Stimulated activated CD4-positive, alpha-beta T cell treated with anti-CD3 and anti-CD28 coated beads, Interleukin-2, amount 100 ng/mL, for 4 hours (primary cell): Measurements from ENCODE around the gene TOPORS.
"Not testable (repeated sequence)": the region's sequence is repeated elsewhere in the genome, so short reads cannot be mapped to it uniquely, and the experiment has no call there.

Source experiments
- DNase-seq: peaks from one replicate; pipeline ENCODE4 v3.0.0-alpha.2; 2020; ENCODE audit warnings: low read depth

The TOPORS gene

GRCh38 chr9:32552172-32552872, at the start of gene TOPORS, which contains the start of gene SMIM27:
TOPORS (minus strand) TSS chr9:32552586; CDS start chr9:32552436, 150 bp downstream.
SMIM27 (plus strand) TSS chr9:32552327; CDS start chr9:32552435, 108 bp downstream.
- peak; percentile 88 for DNase-seq

GRCh38 chr9:32599021-32599420, 46.6 kb upstream of the TOPORS start:
- DNase-seq, result not testable (repeated sequence)

GRCh38 chr9:32596936-32597335, 44.5 kb upstream of the TOPORS start:
- DNase-seq, result no peak

GRCh38 chr9:32596096-32596865, 43.9 kb upstream of the TOPORS start:
- DNase-seq, result no peak

- DNase-seq, result no peak
Observed at GRCh38 chr9:32590898-32591297, 38.5 kb upstream of the TOPORS start.

- no peak for DNase-seq
Observed at GRCh38 chr9:32590476-32590875, 38.1 kb upstream of the TOPORS start.

GRCh38 chr9:32589083-32589723, 36.8 kb upstream of the TOPORS start:
- no peak for DNase-seq

GRCh38 chr9:32587901-32588300, 35.5 kb upstream of the TOPORS start:
- DNase-seq, result no peak

- no peak for DNase-seq
Observed at GRCh38 chr9:32584784-32585183, 32.4 kb upstream of the TOPORS start.

GRCh38 chr9:32581512-32582143, 29.2 kb upstream of the TOPORS start:
- peak; percentile 19 for DNase-seq

- DNase-seq, result no peak
Observed at GRCh38 chr9:32580631-32581300, 28.4 kb upstream of the TOPORS start.

GRCh38 chr9:32579706-32580331, 27.4 kb upstream of the TOPORS start:
- peak; percentile 70 for DNase-seq

GRCh38 chr9:32578976-32579375, 26.6 kb upstream of the TOPORS start:
- DNase-seq, result no peak

GRCh38 chr9:32577316-32577715, 24.9 kb upstream of the TOPORS start:
- DNase-seq, result no peak

- DNase-seq, result no peak
Observed at GRCh38 chr9:32574858-32575257, 22.5 kb upstream of the TOPORS start.

- DNase-seq, result no peak
Observed at GRCh38 chr9:32573821-32574220, 21.4 kb upstream of the TOPORS start.

- peak; percentile 95 for DNase-seq
Observed at GRCh38 chr9:32572900-32573523, 20.6 kb upstream of the TOPORS start, which contains the start of gene NDUFB6. NDUFB6 (minus strand) TSS chr9:32573159; CDS start chr9:32573060, 99 bp downstream.

GRCh38 chr9:32571969-32572899, 19.8 kb upstream of the TOPORS start:
- peak; percentile 74 for DNase-seq

- no peak for DNase-seq
Observed at GRCh38 chr9:32570262-32570661, 17.9 kb upstream of the TOPORS start.

GRCh38 chr9:32566770-32567169, 14.4 kb upstream of the TOPORS start:
- no peak for DNase-seq
